PC-3 (cell line): Measurements from ENCODE around the gene OTOS.

Source experiments
- CTCF ChIP-seq: fragments of 300-600 bp; sonication (generic); conservative IDR thresholded peaks from 2 replicates; pipeline ENCODE4 v1.5.1; 2017; ENCODE audit warnings: antibody characterized with exemption, low read depth, mild to moderate bottlenecking, low read length
- EZH2phosphoT487 ChIP-seq: fragments of 300-600 bp; sonication (generic); IDR thresholded peaks from 2 replicates; pipeline ENCODE4 v1.6.1; 2018; ENCODE audit warnings: mild to moderate bottlenecking, antibody characterized with exemption, low read length, borderline replicate concordance

GRCh38 chr2:240132651-240132980 is 7.8 kb downstream of the OTOS start:
- no peak for TF ChIP-seq EZH2phosphoT487
- TF ChIP-seq CTCF: no peak
